Measurements from ENCODE around the gene ABCA4. TPM values are rescaled to one million over a fixed set of nuclear protein-coding genes. Genes with fewer than 3 reads are reported as not detected.

ABCA4 gene
- total RNA-seq, 4 donors from 2014 or later, result 0.19 to 1.7 (median 0.45) TPM

DNA sequence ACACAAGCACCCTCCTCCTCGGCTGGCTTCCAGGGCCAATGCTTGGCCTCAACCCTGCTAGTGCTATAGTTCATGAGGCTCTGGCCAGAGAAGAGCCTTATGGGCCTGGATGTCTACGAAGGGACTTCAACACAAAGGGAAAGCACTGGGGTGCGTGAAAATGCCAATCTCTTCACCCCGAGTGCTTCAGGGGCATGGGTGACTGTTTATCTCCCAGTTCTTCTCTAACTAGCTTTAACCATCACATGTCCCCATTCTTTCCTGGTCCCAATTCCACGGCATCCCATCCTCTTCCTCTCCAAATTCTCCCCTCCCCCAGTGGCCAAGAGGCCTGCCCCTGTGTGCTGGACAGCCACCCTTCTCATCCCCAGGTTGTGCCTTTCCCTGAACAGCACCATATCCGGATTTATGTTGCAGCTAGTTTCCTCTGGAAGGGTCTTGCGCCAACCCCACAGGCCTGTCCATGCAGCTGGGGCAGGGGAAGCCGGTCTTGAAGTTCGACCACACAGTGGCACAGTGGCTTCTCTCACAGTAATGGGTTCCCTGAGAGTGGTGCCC lies 16.7 kb downstream of the ABCA4 start:
- Histone ChIP-seq H3K9me3 (no peaks in the 10 kb centered on the region), H3K4me1 (peaks cover 0 to 10% (median 0%) of the 10 kb centered on the region in 4 donors), H3K4me3 (no peak overlapping the region), H3K27ac (replicated peaks in 1 of 4) (no peak overlapping the region), H3K36me3 (no peaks in the 10 kb centered on the region), H3K27me3 (peaks cover 0 to 6% (median 0%) of the 10 kb centered on the region in 4 donors)
- no peak for DNase-seq (ENCODE audit: extremely low spot score)
- intact Hi-C loops (cut with DNase I), result no loop called here
- TF ChIP-seq POLR2A (IDR thresholded peaks at IDR 0.05; ENCODE audit: low read depth), result no peak
- no peak for TF ChIP-seq EP300 (IDR thresholded peaks at IDR 0.05)
- TF ChIP-seq CTCF (IDR thresholded peaks at IDR 0.05), result no peak
- TF ChIP-seq POLR2AphosphoS5 (IDR thresholded peaks at IDR 0.05), result no peak
- WGBS, result 96% methylated on average over 9 of the region's 9 CpGs

- Histone ChIP-seq H3K4me3 (no peak overlapping the region), H3K36me3 (no peaks in the 10 kb centered on the region), H3K27ac (replicated peaks in 1 of 4) (no peak overlapping the region), H3K4me1 (peaks cover 0 to 10% (median 0%) of the 10 kb centered on the region in 4 donors), H3K9me3 (no peaks in the 10 kb centered on the region), H3K27me3 (peaks cover 0 to 6% (median 0%) of the 10 kb centered on the region in 4 donors)
- 95% methylated on average over 4 of the region's 4 CpGs for WGBS
- TF ChIP-seq CTCF (IDR thresholded peaks at IDR 0.05) (no peak), EP300 (IDR thresholded peaks at IDR 0.05) (no peak), POLR2AphosphoS5 (IDR thresholded peaks at IDR 0.05) (no peak), POLR2A (IDR thresholded peaks at IDR 0.05; ENCODE audit: low read depth) (no peak)
- DNase-seq (ENCODE audit: extremely low spot score), result no peak
- intact Hi-C loops (cut with DNase I), result no loop called here
These were observed 17.3 kb downstream of the ABCA4 start for GRCh38 chr1:94103608-94104007.

DNA sequence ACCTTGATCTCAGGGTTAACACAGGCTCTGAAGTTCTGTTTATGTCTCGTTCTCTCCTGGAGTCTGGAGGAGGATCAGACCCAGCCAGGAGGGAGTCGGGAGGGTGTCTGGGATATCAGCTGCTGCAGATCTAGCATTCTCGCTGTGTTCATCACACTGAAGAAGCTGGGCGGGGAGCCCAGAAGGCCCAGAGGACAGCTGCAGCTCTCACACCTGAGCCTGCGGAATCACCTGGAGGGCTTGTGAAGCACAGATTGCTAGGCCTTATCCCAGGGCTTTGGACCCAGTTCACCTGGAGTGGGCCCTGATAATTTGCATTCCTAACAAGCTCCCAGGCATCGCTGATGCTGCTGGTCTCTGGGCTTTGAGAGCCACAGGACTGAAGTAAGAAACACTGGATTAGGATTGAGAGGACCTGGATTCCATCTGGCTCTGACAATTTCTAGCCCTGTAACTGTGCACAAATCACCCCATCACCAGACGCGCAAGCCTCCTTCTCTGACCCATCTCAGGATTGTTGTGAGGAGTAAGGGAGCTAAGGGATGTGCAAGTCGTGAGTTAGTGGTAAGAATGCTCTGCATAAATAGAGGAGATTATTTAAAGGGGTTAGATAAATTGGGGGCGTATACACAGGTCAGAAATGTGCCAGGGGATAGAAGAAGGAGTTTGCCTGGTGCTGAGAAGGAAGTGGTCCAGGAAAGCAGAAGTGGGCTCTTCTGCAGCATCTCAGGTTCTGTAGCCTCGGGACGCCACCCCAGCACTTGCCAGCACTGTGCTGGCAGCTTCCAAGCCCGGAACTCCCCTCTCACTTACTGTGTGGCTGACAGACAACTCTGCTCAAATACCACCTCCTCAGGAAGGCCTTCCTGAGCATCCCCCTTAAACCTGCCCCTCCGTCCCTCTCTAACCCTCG lies 19.1 kb downstream of the ABCA4 start:
- Histone ChIP-seq H3K27me3 (no peaks in the 10 kb centered on the region), H3K9me3 (no peaks in the 10 kb centered on the region), H3K36me3 (no peaks in the 10 kb centered on the region), H3K4me3 (no peak overlapping the region), H3K4me1 (peaks cover 0 to 13% (median 6%) of the 10 kb centered on the region in 4 donors), H3K27ac (replicated peaks in 1 of 4) (no peak overlapping the region)
- no peak for TF ChIP-seq POLR2AphosphoS5 (IDR thresholded peaks at IDR 0.05)
- TF ChIP-seq CTCF (IDR thresholded peaks at IDR 0.05), result no peak
- TF ChIP-seq POLR2A (IDR thresholded peaks at IDR 0.05; ENCODE audit: low read depth), result no peak
- TF ChIP-seq EP300 (IDR thresholded peaks at IDR 0.05), result no peak
- WGBS, result 77% methylated on average over 15 of the region's 15 CpGs
- intact Hi-C loops (cut with DNase I), result no loop called here
- DNase-seq (ENCODE audit: extremely low spot score), result no peak

DNA sequence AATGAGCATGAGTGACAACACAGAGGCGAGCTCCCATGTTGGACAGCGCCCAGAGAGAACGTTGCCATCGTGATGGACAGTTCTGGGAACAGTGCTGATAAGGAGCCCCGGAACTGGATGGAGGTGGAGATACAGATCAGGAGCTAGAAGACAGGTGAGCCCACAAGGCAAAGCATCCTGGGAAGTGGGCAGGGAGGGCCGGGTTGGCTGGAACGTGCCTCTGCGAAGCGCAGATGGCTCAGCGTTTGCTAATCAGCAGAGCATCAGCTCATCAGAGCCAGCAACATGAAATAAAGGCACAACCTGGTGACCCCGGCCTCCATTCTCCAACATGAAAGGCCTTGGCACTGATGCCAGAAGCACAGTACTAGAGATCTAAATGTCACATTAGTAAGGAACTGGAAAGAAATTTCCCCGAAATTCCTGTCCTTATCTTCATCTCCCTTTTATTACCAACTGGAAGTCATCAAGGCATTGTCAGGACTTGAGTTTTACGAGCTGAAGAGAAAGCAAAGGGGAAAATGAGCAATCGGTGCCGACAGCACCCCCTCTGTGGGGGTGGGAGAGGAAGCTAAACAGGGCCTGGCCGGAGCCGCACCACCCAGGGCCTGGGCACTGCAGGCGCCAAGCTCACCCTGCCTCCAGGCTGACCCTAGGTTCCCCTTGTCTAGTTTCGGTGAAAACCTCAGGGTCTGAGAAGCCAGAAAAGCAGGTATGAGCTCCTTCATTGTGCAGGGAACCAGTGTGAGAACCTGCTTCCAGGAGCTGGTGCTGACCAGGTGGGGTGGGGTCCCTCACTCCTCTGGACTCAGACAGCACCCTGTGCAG lies 19.9 kb downstream of the ABCA4 start:
- 70% methylated on average over 19 of the region's 19 CpGs for WGBS
- intact Hi-C loops (cut with DNase I), result no loop called here
- Histone ChIP-seq H3K36me3 (no peaks in the 10 kb centered on the region), H3K9me3 (no peaks in the 10 kb centered on the region), H3K27me3 (no peaks in the 10 kb centered on the region), H3K4me1 (peaks cover 0 to 22% (median 15%) of the 10 kb centered on the region in 4 donors), H3K27ac (replicated peaks in 1 of 4) (no peak overlapping the region), H3K4me3 (no peak overlapping the region)
- no peak for DNase-seq (ENCODE audit: extremely low spot score)
- TF ChIP-seq CTCF (IDR thresholded peaks at IDR 0.05) (no peak), POLR2AphosphoS5 (IDR thresholded peaks at IDR 0.05) (no peak)

Data from esophagus muscularis mucosa (tissue), 4 donors.